Measurements from ENCODE around the gene TXK. TPM values are rescaled to one million over a fixed set of nuclear protein-coding genes. Genes with fewer than 3 reads are reported as not detected.

Gene TXK
- total RNA-seq, 1 experiment from 2014 or later: 0.70 TPM

GRCh38 chr4:48028696-48029095 is 105.4 kb downstream of the TXK start:
- ATAC-seq (no peak; the same call in 1 of the 2 replicates), DNase-seq (ENCODE audit: low spot score) (no peak)
- H3K4me3 Mint-ChIP-seq: peak overlapping the region; percentile 18; the same call in 1 of the 2 replicates
- H3K4me1 Mint-ChIP-seq: peaks cover 34% of the 10 kb centered on the region
- POLR2A ChIA-PET: no interaction called here
- no peaks in the 10 kb centered on the region for H3K27me3 Mint-ChIP-seq (ENCODE audit: low read depth)
- H3K9me3 Mint-ChIP-seq: no peaks in the 10 kb centered on the region
- peaks cover 10% of the 10 kb centered on the region for H3K36me3 Mint-ChIP-seq
- CTCF ChIA-PET: no interaction called here
- TF ChIP-seq HMGXB4 (CRISPR knock-in tag; IDR thresholded peaks at IDR 0.05) (no peak), ZNF423 (CRISPR knock-in tag; IDR thresholded peaks at IDR 0.05) (no peak), TCF7 (CRISPR knock-in tag; IDR thresholded peaks at IDR 0.05; ENCODE audit: low read depth) (no peak), GRHL2 (CRISPR knock-in tag; IDR thresholded peaks at IDR 0.05; ENCODE audit: insufficient replicate concordance, severe bottlenecking) (no peak), HMGA2 (CRISPR knock-in tag; IDR thresholded peaks at IDR 0.05) (no peak), ZNF512 (CRISPR knock-in tag; IDR thresholded peaks at IDR 0.05; ENCODE audit: borderline replicate concordance) (no peak), EMX1 (CRISPR knock-in tag; IDR thresholded peaks at IDR 0.05) (no peak)
- peak overlapping the region; percentile 16 for H3K27ac Mint-ChIP-seq

- Mint-ChIP-seq H3K4me3 (no peak overlapping the region), H3K9me3 (no peaks in the 10 kb centered on the region), H3K27me3 (ENCODE audit: low read depth) (no peaks in the 10 kb centered on the region), H3K4me1 (peaks cover 34% of the 10 kb centered on the region), H3K36me3 (peaks cover 10% of the 10 kb centered on the region), H3K27ac (peak overlapping the region; percentile 16; the same call in 1 of the 2 replicates)
- ATAC-seq (no peak), DNase-seq (ENCODE audit: low spot score) (no peak)
- ChIA-PET CTCF (no interaction called here), POLR2A (no interaction called here)
- TF ChIP-seq AFF4 (CRISPR knock-in tag; IDR thresholded peaks at IDR 0.05; ENCODE audit: borderline replicate concordance): no peak
- TF ChIP-seq AR (CRISPR knock-in tag; IDR thresholded peaks at IDR 0.05): no peak
- TF ChIP-seq TCF7 (CRISPR knock-in tag; IDR thresholded peaks at IDR 0.05; ENCODE audit: low read depth): no peak
- no peak for TF ChIP-seq HMGA2 (CRISPR knock-in tag; IDR thresholded peaks at IDR 0.05)
These were observed 106.4 kb downstream of the TXK start for GRCh38 chr4:48027653-48028052.

GRCh38 chr4:48025005-48025404 is 109.0 kb downstream of the TXK start:
- peaks cover 27% of the 10 kb centered on the region for H3K4me1 Mint-ChIP-seq
- ATAC-seq (no peak), DNase-seq (ENCODE audit: low spot score) (no peak)
- H3K27me3 Mint-ChIP-seq (ENCODE audit: low read depth): no peaks in the 10 kb centered on the region
- H3K27ac Mint-ChIP-seq: peak overlapping the region; percentile 22; the same call in 1 of the 2 replicates
- CTCF ChIA-PET: no interaction called here
- peaks cover 10% of the 10 kb centered on the region for H3K36me3 Mint-ChIP-seq
- H3K4me3 Mint-ChIP-seq: no peak overlapping the region
- no peaks in the 10 kb centered on the region for H3K9me3 Mint-ChIP-seq
- POLR2A ChIA-PET: no interaction called here
- TF ChIP-seq KAT7 (CRISPR knock-in tag; IDR thresholded peaks at IDR 0.05; ENCODE audit: borderline replicate concordance): no peak
- TF ChIP-seq GABPB1 (CRISPR knock-in tag; IDR thresholded peaks at IDR 0.05): no peak
- TF ChIP-seq E2F1 (CRISPR knock-in tag; IDR thresholded peaks at IDR 0.05): no peak
- TF ChIP-seq MAX (CRISPR knock-in tag; IDR thresholded peaks at IDR 0.05): no peak
- no peak for TF ChIP-seq PRRX2 (CRISPR knock-in tag; IDR thresholded peaks at IDR 0.05)
- TF ChIP-seq ARID4B (CRISPR knock-in tag; IDR thresholded peaks at IDR 0.05; ENCODE audit: borderline replicate concordance): no peak
- TF ChIP-seq NR3C1 (CRISPR knock-in tag; conservative IDR thresholded peaks at IDR 0.05; ENCODE audit: low read depth): no peak
